ENCODE results near the gene SLFN12L. TPM values are rescaled to one million over a fixed set of nuclear protein-coding genes. Genes with fewer than 3 reads are reported as not detected.

The SLFN12L gene
- total RNA-seq, 1 experiment from 2014 or later = not detected

GRCh38 chr17:35534576-35535093, 2.8 kb downstream of the SLFN12L start:
- no peak overlapping the region for H4K8ac ChIP-seq (replicated peaks; ENCODE audit: insufficient read length, low read depth, low read length)
- no peak for TF ChIP-seq CTCF (conservative IDR thresholded peaks at IDR 0.05)
- H3K27me3 ChIP-seq (ENCODE audit: insufficient read depth, low read length) = no peaks in the 10 kb centered on the region
- no peak overlapping the region for H3K14ac ChIP-seq (ENCODE audit: insufficient read depth, low read length)
- H3K56ac ChIP-seq (ENCODE audit: insufficient read length, low read depth, low read length) = no peak overlapping the region
- no peaks in the 10 kb centered on the region; the same call in 1 of the 2 replicates for H3K27me3 Mint-ChIP-seq (ENCODE audit: low read depth)
- H3K36me3 Mint-ChIP-seq (ENCODE audit: insufficient read depth in 1 of 3, low read depth in 3 of 3) = no peaks in the 10 kb centered on the region
- no peak overlapping the region for H3K23ac ChIP-seq (ENCODE audit: insufficient read length, low read depth, low read length)
- no peak for DNase-seq
- H3K27ac ChIP-seq (ENCODE audit: insufficient read length, low read depth, low read length) = no peak overlapping the region
- H2AK5ac ChIP-seq (ENCODE audit: insufficient read length, low read length) = no peak overlapping the region
- no peaks in the 10 kb centered on the region for H3K79me2 ChIP-seq (ENCODE audit: insufficient read depth, low read length)
- H2BK12ac ChIP-seq (ENCODE audit: insufficient read length, low read depth, low read length) = no peak overlapping the region
- H3T11ph ChIP-seq (ENCODE audit: low read length) = no peak overlapping the region
- H3K4me3 Mint-ChIP-seq = no peak overlapping the region
- H2BK120ac ChIP-seq (ENCODE audit: low read depth, low read length, poor library complexity, severe bottlenecking) = no peak overlapping the region
- H3K79me1 ChIP-seq (ENCODE audit: insufficient read depth, low read depth, low read length, poor library complexity, severe bottlenecking) = no peaks in the 10 kb centered on the region
- 0 out of 5 replicates have a peak, but pooled peaks cover 0 to under 1% of the 10 kb centered on the region in 2 experiments for H3K9me3 Mint-ChIP-seq
- H4K20me1 ChIP-seq (ENCODE audit: control insufficient read depth, insufficient read depth, insufficient read length) = no peaks in the 10 kb centered on the region
- no peak overlapping the region for H3K4ac ChIP-seq (ENCODE audit: low read depth, low read length)
- H3K4me2 ChIP-seq (ENCODE audit: insufficient read depth, insufficient read length, low read length) = no peak overlapping the region
- H4K5ac ChIP-seq (ENCODE audit: insufficient read length, low read depth, low read length) = no peak overlapping the region
- H3K9me3 ChIP-seq (ENCODE audit: control insufficient read depth, low read depth, low read length) = no peaks in the 10 kb centered on the region
- no peak overlapping the region for H4K91ac ChIP-seq (ENCODE audit: insufficient read length, low read depth, low read length)
- H2AFZ ChIP-seq (ENCODE audit: low read length) = no peak overlapping the region
- no peaks in the 10 kb centered on the region for H3K23me2 ChIP-seq (ENCODE audit: insufficient read length, low read depth, low read length, poor library complexity, severe bottlenecking)
- no CpG with 5 or more reads among the region's 3 CpGs for WGBS (ENCODE audit: extremely low coverage, insufficient read length, low lambda C conversion rate)
- H3K4me1 ChIP-seq (ENCODE audit: insufficient read depth, low read length) = no peaks in the 10 kb centered on the region
- no peak overlapping the region for H3K9ac ChIP-seq (ENCODE audit: extremely low read depth, insufficient read length, low read length)
- no peak overlapping the region for H3K27ac Mint-ChIP-seq
- no peak overlapping the region for H2BK5ac ChIP-seq (ENCODE audit: insufficient read length, low read length)
- H3K4me1 Mint-ChIP-seq = peaks cover 0 to 3% of the 10 kb centered on the region in 2 experiments; a peak in 1 of 4 replicates
- H2BK20ac ChIP-seq (ENCODE audit: low read depth, low read length, poor library complexity, severe bottlenecking) = no peak overlapping the region
- no peak overlapping the region for H3K18ac ChIP-seq (ENCODE audit: insufficient read length, low read depth, low read length)
- H2BK15ac ChIP-seq (ENCODE audit: low read depth, low read length) = no peak overlapping the region
